Chondrocyte (in vitro differentiated cells): ENCODE measurements around the gene CD6. TPM values are rescaled to one million over a fixed set of nuclear protein-coding genes. Genes with fewer than 3 reads are reported as not detected.
A peak's percentile ranks its signal among the peaks of the same experiment; 100 is the strongest.

Experiments used
- DNase-seq: peaks from one replicate; pipeline ENCODE4 v3.0.0; 2021; ENCODE audit warnings: mixed read lengths, low spot score
- H3K27ac Mint-ChIP-seq: one replicate; pipeline ENCODE4 v1.8.0; 2021; ENCODE audit warnings: mild to moderate bottlenecking, moderate library complexity, mixed read lengths; ENCODE audit not compliant: unreplicated experiment
- H3K27me3 Mint-ChIP-seq: 2 replicates; pipeline ENCODE4 v1.8.0; 2021; ENCODE audit warnings: low read depth, mixed read lengths
- H3K36me3 Mint-ChIP-seq: 2 replicates; pipeline ENCODE4 v1.8.0; 2021; ENCODE audit warnings: low read depth, mixed read lengths
- H3K4me1 Mint-ChIP-seq: 2 replicates; pipeline ENCODE4 v1.8.0; 2021; ENCODE audit warnings: low read depth, mild to moderate bottlenecking, mixed read lengths
- H3K4me3 Mint-ChIP-seq: one replicate; pipeline ENCODE4 v1.8.0; 2021; ENCODE audit warnings: mild to moderate bottlenecking, moderate library complexity, mixed read lengths; ENCODE audit not compliant: unreplicated experiment
- H3K9me3 Mint-ChIP-seq: 2 replicates; pipeline ENCODE4 v1.8.0; 2021; ENCODE audit warnings: low read depth, mixed read lengths
- CTCF ChIP-seq: fragments of 200-600 bp; sonication (generic); IDR thresholded peaks from 2 replicates; pipeline ENCODE4 v1.5.0; 2021; ENCODE audit warnings: antibody characterized with exemption, mild to moderate bottlenecking, moderate library complexity
- total RNA-seq: library from RNA; stranded (reverse); gene quantifications from 3 replicates; pipeline ENCODE4 v1.2.1, GENCODE V29; 2021

CD6 gene
- total RNA-seq, 1 donor from 2014 or later, result not detected

GRCh38 chr11:61021661-61022212, 50.3 kb downstream of the CD6 start:
- Mint-ChIP-seq H3K9me3 (no peaks in the 10 kb centered on the region), H3K27me3 (peaks cover 34% of the 10 kb centered on the region), H3K36me3 (peaks cover 2% of the 10 kb centered on the region), H3K4me3 (no peak overlapping the region), H3K27ac (no peak overlapping the region), H3K4me1 (no peaks in the 10 kb centered on the region)
- DNase-seq, result peak; percentile 89
- TF ChIP-seq CTCF, result no peak

GRCh38 chr11:61022311-61023085, 51.0 kb downstream of the CD6 start:
- Mint-ChIP-seq H3K9me3 (no peaks in the 10 kb centered on the region), H3K4me3 (no peak overlapping the region), H3K27me3 (peaks cover 39% of the 10 kb centered on the region), H3K4me1 (no peaks in the 10 kb centered on the region), H3K27ac (no peak overlapping the region), H3K36me3 (peaks cover 2% of the 10 kb centered on the region)
- TF ChIP-seq CTCF, result no peak
- no peak for DNase-seq

GRCh38 chr11:61023086-61023965, 51.8 kb downstream of the CD6 start:
- H3K27me3 Mint-ChIP-seq, result peaks cover 39% of the 10 kb centered on the region
- peak; percentile 51 for DNase-seq
- peaks cover 2% of the 10 kb centered on the region for H3K36me3 Mint-ChIP-seq
- H3K27ac Mint-ChIP-seq, result no peak overlapping the region
- no peaks in the 10 kb centered on the region for H3K9me3 Mint-ChIP-seq
- H3K4me3 Mint-ChIP-seq, result no peak overlapping the region
- no peak for TF ChIP-seq CTCF
- H3K4me1 Mint-ChIP-seq, result no peaks in the 10 kb centered on the region

GRCh38 chr11:61023966-61024295, 52.5 kb downstream of the CD6 start:
- Mint-ChIP-seq H3K27ac (no peak overlapping the region), H3K9me3 (no peaks in the 10 kb centered on the region), H3K27me3 (peaks cover 40% of the 10 kb centered on the region), H3K4me1 (no peaks in the 10 kb centered on the region), H3K4me3 (no peak overlapping the region), H3K36me3 (peaks cover 2% of the 10 kb centered on the region)
- TF ChIP-seq CTCF, result no peak
- no peak for DNase-seq
